Kidney tubule cell (primary cell): ENCODE results near the gene F3.
A peak's percentile ranks its signal among the peaks of the same experiment; 100 is the strongest.
"Not testable (repeated sequence)": the region's sequence is repeated elsewhere in the genome, so short reads cannot be mapped to it uniquely, and the experiment has no call there.

Experiments used
- DNase-seq: peaks from one replicate; pipeline ENCODE4 v3.0.0-alpha.2; 2018; ENCODE audit warnings: low spot score

The F3 gene

DNA sequence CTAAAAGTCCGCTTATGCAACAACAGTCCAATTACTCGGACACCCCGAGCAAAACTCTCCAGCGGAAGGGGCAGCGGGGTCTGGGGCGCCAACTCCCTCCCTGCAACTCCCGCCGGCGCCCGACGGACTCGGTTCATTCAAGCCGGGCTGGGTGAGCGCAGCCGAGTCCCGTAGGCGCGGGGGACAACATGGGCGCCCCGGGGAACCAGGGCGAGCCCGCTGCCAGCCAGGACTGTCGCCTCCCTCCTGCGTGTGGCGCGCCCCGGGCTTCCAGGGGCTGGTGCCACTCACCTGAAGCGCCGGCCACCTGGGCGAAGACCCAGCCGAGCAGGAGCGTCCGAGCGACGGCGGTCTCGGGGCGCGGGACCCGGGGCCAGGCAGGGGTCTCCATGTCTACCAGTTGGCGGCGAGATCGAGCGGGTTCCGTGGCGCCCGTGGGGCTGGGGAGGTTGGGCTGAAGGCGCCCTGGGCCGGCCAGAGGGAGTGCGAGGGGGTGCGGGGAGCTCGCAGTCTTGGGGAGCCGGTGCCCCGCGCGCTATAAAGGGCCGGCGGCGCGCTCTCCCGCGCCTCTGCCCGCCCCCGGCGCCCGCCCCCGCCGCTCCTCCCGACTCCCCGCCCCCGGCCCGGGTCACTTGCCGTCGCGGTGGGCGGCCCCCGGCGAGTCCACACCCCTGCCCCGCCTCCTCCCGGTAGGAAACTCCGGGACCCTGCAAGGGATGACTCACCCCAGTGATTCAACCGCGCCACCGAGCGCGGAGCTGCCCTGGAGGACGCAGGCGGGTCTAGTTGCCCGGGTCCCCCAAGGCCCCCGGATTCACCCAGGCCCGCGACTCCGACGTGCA, at the start of gene F3:
TSS of gene F3 (minus strand) at position 514 of the 842 bp plus-strand sequence. CDS start at position 391, 123 bp downstream.
- peak; percentile 93 for DNase-seq

GRCh38 chr1:94590203-94591137, 48.9 kb upstream of the F3 start:
- DNase-seq, result peak; percentile 15

GRCh38 chr1:94589728-94590127, 48.2 kb upstream of the F3 start:
- DNase-seq, result no peak

DNA sequence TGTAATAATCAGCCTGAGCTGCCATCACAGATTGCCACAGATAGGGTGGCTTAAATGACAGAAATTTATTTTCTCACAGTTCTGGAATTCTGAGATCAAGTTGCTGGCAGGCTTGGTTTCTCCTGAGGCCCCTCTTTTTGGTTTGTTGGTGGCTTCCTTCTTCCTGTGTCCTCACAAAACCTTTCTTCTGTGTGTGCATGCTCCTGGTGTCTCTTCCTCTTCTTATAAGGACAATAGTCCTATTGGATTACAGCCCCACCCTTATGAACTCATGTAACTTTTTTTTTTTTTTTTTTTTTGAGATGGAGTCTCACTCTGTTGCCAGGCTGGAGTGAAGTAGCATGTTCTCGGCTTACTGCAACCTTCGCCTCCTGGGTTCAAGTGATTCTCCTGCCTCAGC, 41.0 kb upstream of the F3 start:
- no peak for DNase-seq

DNA sequence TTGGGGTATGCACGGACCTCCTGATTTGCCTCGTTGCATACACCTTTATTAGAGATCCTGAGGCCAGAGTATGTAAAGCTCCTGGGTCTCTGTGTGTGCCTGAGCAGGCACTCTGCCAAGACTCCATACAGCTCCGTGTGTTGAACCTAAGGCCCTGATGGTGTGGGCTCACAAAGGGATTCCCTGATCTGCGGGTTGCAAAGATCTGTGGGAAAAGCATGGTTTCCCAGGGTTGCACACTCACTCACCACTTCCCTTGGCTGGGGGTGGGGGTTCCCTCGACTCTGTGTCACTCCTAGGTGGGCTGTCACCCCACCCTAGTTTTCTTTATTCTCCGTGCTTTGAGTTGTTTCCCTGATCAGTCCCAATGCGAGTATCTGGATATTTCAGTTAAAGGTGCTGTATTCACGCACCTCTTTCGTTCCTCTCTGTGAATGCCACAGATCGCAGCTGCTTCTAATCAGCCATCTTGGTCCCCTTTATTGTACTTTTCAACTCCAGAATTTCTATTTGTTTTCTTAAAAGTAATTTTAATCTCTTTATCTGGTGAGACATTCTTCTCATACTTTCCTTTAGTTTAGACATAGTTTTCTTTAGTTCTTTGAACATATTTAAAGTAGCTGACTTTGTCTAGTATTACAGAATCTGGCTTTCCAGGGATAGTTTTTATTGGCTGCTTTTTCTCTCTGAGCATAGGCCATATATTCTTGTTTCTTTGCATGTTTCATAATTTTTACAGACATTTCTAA, 39.0 kb upstream of the F3 start:
- no peak for DNase-seq

DNA sequence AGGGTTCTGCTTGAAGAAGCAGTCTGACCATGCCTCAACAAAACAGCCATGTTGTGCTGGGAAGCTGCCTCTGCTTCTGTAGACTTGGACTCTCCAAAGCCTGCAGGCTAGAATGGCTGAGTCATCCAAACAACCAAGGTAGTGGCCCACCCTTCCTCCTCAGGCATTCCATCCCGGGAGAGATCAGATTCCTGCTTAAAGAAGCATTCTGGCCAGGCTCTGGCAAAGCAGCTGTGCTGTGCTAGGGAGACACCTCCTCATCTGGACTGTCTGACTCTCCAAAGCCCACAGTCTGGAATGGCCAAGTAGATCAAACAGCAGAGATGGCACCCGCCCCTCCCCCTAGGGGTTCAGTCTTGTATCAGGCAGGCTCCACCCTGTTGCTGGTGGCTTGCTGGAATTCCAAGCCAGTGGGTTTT, 38.3 kb upstream of the F3 start:
- DNase-seq, result peak; percentile 85

GRCh38 chr1:94578856-94579255, 37.3 kb upstream of the F3 start:
- no peak for DNase-seq

DNA sequence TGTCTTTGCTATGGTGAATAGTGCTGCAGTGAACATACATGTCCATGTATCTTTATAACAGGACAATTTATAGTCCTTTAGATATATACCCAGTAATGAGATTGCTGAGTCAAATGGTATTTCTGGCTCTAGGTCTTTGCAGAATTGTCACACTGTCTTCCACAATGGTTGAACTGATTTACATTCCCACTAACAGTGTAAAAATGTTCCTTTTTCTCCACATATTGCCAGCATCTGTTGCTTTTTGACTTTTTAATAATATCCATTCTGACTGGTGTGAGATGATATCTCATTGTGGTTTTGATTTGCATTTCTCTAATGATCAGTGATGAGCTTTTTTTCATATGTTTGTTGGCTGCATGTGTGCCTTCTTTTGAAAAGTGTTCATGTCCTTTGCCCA, 32.4 kb upstream of the F3 start:
- DNase-seq, result not testable (repeated sequence)

GRCh38 chr1:94572780-94573179, 31.2 kb upstream of the F3 start:
- no peak for DNase-seq

- DNase-seq, result not testable (repeated sequence)
Measured at GRCh38 chr1:94570965-94571364, 29.4 kb upstream of the F3 start.

DNA sequence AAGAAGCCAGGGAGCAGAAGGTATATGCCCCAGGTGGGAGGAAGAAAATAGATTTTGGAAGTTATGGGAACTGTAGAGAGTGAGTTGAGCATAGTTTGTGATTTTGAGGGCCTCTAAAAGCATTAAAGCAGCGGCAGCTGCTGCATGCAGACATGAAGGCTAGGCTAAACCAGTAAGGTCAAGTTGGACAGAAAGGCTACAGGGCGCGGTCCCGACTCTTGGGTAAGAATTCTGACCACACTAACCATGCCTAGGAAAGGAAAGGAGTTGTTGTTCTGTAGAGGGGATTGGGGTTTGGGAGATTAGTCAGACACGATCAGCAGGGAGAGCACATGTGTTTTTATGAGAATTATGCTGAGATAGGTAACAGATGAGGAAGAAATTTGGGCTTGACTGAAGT, 27.2 kb upstream of the F3 start:
- not testable (repeated sequence) for DNase-seq

GRCh38 chr1:94567975-94568607, 26.5 kb upstream of the F3 start:
- not testable (repeated sequence) for DNase-seq

- DNase-seq, result not testable (repeated sequence)
Measured at GRCh38 chr1:94566436-94566835, 24.9 kb upstream of the F3 start.

GRCh38 chr1:94565901-94566300, 24.3 kb upstream of the F3 start:
- DNase-seq, result no peak

DNA sequence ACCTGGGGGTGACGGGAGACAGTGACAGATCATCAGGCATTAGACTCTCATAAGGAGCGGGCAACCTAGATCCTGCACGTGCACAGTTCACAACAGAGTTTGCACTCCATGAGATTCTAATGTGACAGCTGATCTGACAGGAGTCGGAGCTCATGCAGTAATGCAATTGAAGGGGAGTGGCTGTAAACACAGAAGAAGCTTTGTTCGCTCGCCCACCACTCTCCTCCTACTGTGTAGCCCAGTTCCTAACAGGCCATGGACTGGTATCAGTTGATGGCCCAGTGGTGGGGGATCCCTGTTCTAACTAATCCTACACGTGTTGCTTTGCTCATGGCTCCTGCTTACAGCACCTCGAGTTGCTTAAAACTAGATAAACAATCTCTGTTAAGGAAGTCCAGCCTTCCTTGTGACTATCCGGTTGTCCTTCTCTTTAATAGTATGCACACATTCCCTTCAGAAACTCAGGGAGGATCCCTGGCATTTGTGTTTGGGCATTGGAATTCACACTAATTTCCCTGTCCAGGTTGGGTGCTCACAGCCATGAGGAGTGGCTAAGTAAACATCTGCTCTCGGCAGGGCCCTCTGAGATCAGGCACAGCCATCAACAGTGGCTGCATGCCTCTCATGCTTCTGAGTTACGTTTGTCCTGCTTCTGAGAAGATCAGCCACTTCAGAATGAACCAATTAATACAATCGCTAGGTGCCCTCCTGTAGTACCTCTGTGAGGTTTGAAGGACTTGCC, 21.1 kb upstream of the F3 start:
- DNase-seq, result peak; percentile 76

DNA sequence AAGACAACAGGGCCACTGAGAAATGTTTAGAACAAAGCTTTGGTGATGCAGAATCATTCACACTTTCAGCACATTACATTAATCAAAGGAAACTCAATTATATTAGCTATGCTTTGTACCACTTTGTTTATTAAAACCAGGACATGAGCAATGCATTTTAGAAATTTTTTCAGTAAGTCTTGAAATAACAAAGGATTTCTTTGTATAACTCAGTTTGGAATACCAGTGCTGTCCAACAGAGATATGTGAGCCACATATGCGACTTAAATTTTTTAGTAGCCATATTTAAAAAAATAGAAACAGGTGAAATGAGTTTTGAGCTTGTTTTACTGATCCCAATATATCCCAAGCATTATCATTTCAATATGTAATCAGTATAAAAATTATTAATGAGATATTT, 18.8 kb upstream of the F3 start:
- DNase-seq, result no peak

- DNase-seq, result no peak
Measured at GRCh38 chr1:94559921-94560320, 18.4 kb upstream of the F3 start.

GRCh38 chr1:94555091-94555490, 13.5 kb upstream of the F3 start:
- no peak for DNase-seq

- no peak for DNase-seq
Measured at GRCh38 chr1:94554580-94554979, 13.0 kb upstream of the F3 start.

DNA sequence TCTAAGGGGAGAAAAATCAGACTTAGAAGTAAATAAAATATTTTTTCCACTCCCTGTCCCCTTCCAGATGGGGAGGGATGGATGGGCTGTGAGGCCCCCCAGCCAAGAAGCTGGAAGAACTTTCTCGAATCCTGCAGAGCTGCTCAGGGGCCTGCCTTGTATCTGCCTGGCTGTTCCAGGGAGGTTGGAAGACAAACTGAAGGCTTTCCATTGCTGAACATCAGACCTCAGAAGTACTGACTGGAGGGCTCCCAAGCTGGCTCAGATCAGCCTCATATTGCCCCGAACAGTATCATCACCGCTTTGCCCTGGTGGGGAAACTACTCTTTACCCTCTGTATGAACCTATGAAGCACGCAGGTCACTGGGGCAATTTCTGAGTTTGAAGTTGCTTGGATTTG, 12.4 kb upstream of the F3 start:
- no peak for DNase-seq

GRCh38 chr1:94553323-94553730, 11.8 kb upstream of the F3 start:
- DNase-seq, result no peak
